HFF-Myc (cell line): ENCODE results near the gene PLEKHF1.

Experiments
- DNase-seq: peaks from one replicate; pipeline ENCODE4 v3.0.0-alpha.2; 2011; ENCODE audit warnings: low read depth; ENCODE audit errors: extremely low read depth
- H3K4me3 ChIP-seq: replicated peaks from 2 replicates; pipeline ENCODE4 v1.5.1; 2011; ENCODE audit warnings: low read depth, mild to moderate bottlenecking, control low read depth, low read length
- CTCF ChIP-seq: IDR thresholded peaks from 2 replicates; pipeline ENCODE4 v1.5.1; 2012; ENCODE audit warnings: mild to moderate bottlenecking, low read depth, low read length, control low read depth; ENCODE audit errors: missing control alignments

PLEKHF1 gene

GRCh38 chr19:29635963-29636362, 29.3 kb upstream of the PLEKHF1 start:
- no peak for TF ChIP-seq CTCF
- DNase-seq, result no peak
- no peak overlapping the region for H3K4me3 ChIP-seq

GRCh38 chr19:29636553-29637360, 28.5 kb upstream of the PLEKHF1 start:
- H3K4me3 ChIP-seq, result no peak overlapping the region
- DNase-seq, result no peak
- no peak for TF ChIP-seq CTCF

GRCh38 chr19:29639086-29639485, 26.2 kb upstream of the PLEKHF1 start:
- no peak for TF ChIP-seq CTCF
- DNase-seq, result no peak
- H3K4me3 ChIP-seq, result no peak overlapping the region

GRCh38 chr19:29640231-29640630, 25.0 kb upstream of the PLEKHF1 start:
- no peak for DNase-seq
- H3K4me3 ChIP-seq, result no peak overlapping the region
- TF ChIP-seq CTCF, result no peak

- H3K4me3 ChIP-seq, result no peak overlapping the region
- no peak for DNase-seq
- no peak for TF ChIP-seq CTCF
Measured at GRCh38 chr19:29641597-29641996, 23.7 kb upstream of the PLEKHF1 start.

GRCh38 chr19:29643361-29643935, 21.8 kb upstream of the PLEKHF1 start:
- H3K4me3 ChIP-seq, result no peak overlapping the region
- no peak for DNase-seq
- TF ChIP-seq CTCF, result no peak
